Activated CD8-positive, alpha-beta memory T cell treated with anti-CD3 and anti-CD28 coated beads for 4 hours (primary cell): ENCODE data around the gene YLPM1.

Source experiments
- DNase-seq, 2 donors: peaks; one replicate each; pipeline ENCODE4 v3.0.0-alpha.2; 2020; ENCODE audit warnings: low read depth in 2 of 2

YLPM1 gene

DNA sequence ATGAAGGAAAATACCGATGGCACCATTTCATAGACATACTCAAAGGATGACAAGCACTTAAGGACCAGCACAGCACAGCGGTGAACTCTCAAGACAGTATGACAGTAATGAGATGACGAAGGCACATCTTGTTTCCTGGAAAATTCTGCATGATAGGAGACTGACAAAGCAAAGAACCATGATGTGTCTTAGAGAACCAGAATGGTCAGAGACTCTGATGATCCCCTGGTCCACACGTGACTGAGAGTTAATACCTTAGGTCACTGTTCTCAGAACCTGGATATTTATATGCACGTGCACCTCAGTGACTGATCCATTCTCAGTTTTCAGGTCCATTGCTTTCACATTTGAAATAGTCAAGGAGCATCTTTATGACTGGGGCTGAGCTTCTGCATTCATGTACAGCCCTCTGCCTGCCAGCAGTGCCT is 77.5 kb downstream of the YLPM1 start:
- no peak for DNase-seq

DNA sequence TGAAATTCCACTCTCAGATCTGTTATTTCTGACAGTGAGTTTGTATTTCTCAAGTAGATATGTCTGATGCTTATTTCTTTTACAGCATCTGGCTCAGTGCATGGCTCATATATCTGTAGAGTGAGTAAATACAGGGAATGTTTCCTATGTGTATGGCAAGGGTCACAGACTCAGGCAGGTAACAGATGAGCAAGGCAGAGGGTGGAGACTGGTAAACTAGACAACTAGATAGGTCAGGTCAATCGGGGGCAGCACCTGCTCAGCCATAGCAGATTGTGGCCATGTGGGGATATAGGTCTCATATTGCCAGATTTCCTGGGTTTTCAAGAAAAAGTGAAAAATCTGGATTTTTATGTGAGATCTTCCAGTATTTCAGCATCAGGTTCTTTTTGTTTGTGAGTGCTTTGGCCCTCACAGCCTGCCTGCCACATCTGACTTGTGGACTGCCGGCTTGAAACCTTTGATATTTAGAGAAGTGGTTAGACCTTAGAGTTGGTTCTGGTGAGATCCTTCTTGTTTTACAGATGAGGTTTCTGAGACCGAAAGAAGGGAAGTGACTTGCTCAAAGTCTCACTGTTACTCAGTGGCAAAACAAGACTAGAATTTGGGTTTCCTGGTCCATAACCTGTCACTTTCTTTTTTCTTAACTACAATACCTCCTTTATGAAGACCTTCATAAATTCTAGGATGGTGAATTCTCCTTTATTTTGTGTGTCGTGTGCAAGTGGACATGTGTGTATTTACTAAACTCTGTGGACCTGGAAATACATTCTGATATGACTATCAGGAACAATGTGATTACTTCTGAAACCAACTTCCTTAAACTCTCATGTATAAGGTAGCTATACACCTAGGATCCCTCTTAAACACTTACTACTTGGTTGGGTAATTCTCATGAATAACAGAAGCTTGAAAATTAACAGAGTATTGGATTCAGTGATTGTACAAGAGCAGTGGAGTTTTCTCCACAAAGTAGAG is 78.4 kb downstream of the YLPM1 start:
- no peak for DNase-seq

DNA sequence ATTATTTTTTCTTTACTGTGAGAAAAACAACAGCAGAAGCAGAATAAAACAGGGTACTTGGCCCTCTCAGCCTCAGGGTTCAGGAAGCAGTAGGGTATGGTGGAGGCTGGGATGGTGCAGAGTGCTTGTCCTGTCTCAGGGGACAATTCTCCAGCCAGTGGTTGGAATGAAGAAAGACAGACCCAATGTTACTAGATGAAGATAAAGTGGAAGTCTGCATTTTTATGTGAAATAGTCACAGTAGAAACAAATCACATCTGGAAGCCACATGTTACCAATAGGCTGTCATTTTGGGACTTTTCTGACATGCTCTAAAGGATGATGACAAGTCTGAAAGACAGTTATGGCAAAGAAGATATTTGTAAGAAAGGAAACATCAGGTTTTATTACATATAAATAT is 80.5 kb downstream of the YLPM1 start:
- no peak for DNase-seq

DNA sequence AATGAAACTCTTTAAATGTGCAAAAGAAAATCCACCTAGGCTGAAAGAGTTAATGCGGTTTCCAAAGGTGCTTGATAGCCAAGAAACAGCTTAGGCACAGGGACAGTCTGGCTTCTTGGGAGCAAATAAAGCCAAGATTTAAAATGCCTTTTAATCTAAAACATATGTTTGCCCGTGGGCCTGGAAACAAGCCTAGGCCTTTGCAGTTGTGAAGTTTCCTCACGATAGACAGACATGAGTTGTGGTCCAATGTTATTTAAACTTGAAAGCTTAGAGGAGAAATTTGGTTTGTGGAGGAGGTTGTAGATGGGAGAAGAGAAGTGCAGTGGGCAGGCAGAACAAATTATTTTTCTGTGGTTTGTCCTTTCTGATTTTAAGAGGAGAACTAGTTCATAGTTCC is 83.1 kb downstream of the YLPM1 start:
- DNase-seq: no peak

DNA sequence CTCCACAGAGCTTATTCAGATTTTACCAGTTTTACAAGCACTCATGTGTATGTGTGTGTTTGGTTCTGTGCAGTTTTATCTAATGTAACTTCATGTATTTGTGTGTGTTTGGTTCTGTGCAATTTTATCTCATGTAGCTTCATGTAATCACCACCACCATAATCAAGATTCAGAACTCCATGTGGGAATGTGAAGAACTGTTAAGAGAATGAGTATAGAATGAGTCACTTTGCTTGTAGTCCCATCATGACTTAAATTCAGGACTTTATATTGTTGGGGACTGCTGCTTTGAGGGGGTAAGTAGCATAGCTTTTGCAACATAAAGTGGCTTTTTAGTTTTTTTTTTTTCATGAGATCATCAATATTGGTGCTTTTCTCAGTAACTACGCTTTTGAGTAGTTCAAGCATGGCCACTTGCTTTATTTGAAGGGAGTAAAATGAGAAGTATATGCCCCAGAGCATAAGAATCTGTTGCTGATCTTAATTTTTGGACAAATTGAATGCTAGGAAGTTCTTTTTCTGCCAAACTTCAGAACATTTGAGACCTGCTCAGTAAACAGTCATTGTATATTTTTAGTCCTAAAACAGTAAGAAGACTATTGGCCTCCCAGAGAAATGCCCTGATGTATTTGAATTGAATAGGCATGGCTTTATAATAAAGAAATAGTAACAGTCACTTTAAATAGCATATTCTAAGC is 84.0 kb downstream of the YLPM1 start:
- DNase-seq: no peak

DNA sequence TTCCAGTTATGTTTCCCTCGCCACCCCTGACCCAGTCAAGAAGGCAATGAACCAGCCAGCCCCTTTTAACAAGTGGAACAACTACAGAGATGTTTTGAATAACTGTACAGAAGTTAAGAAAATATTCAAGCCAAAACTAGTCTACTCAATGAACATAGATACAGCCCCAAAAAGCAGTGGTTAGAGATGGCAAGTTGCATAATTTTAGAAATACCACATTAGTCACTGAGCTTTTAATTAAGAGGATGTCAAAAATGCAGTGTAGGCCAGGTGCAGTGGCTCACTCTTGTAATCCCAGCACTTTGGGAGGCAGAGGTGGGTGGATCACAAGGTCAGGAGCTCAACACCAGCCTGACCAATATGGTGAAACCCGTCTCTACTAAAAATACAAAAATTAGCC is 85.7 kb downstream of the YLPM1 start:
- no peak for DNase-seq

DNA sequence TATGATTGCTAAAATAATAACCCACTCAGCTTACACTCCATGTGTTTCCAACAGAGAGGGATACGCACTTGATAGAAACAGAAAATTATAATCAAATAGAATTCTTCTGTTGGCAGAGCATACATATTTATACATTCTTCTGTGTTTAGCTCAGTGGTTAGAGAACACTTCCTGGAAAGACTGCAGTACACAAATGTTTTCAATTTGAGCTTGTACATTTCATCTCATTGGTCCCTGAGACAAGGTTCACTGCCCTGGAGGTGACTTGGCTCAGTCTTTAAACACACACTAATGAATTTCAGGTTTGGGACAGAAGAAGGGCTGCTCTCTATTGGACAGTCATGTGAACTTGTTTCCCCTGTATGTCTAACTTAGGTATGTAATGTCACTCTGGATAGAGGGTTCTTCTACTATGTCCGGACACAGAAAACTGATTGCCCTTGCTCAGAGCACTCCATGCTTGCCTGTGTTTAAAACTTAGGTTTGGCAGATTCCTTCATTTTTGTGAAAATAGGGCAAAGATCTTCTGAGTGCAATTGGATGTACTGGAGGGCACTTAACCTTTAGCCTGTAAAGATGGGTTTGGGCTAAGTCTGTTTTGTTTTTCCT is 89.9 kb downstream of the YLPM1 start:
- no peak for DNase-seq

DNA sequence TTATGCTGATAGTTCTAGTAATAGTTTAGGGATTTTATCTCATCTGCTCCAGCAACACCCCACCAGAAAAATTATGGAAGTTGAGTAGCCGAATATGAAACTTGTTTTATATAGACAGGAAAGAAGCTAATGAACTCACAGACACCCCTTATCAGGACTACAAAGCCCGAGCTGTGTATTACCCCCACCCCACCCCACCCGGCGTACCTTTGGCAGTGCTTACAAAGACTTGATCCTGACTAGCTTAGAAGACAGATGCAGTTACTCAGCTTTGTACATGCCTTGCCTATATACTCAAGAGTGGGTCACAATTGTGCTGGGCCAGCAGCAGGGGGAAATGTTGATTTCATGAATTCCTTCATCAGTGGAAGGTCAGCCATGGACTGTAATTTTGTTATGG is 90.5 kb downstream of the YLPM1 start:
- no peak for DNase-seq

DNA sequence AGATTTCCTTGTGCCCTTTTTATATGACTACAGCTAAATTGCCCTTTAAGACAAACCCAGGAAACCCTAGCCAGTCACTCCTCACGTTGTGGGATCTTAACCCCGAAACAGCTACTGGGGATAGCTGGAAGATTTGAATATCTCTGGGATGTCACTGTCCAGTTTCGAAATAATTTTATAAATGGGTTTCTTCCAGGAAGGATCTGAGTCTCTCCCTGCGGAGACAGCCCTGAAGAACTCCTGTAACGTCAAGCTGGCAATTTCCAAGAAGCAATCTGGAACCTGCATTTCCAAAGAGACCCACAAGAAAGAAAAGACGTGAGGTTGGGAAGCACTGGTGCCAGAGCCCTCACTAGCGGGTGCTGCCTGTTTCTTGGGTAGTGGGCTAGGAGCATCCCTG is 91.9 kb downstream of the YLPM1 start:
- no peak for DNase-seq

DNA sequence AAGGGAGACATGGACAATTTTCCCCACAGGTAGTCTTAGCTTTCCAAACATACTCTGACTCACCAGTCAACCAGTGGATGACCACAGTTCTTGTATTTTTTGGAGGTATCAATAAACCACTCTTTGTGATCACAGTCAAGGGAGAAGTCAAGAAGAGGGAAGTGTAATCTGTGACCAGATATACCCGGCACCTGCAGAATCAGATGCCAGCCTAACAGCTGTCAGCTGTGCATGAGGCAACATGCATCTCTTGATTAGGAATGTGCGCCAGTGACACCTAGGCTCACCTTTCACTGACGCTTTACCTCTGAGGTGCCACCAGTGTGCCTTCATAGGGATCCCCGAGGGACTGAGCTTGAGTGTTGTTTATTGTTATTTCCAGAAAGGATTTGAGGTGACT is 92.8 kb downstream of the YLPM1 start:
- no peak for DNase-seq

DNA sequence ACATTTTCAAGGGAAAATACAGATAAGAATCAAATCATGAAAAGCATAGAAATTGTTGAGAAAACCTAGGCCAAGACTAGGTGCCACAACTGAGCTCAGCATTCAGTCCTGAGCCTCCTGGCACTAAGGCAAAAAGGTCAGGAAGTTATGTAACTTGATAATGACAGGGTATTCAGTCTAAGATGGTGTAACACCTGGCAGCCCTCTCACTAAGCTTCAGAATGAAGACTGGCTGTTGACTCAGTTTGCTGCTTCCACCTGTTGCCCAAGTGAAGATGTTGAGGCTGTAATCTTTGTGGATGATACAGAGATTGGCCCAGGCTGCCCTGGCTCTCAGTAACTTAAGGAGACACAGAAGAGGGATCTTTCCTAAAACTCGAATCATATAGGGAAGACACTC is 93.2 kb downstream of the YLPM1 start:
- DNase-seq: no peak

DNA sequence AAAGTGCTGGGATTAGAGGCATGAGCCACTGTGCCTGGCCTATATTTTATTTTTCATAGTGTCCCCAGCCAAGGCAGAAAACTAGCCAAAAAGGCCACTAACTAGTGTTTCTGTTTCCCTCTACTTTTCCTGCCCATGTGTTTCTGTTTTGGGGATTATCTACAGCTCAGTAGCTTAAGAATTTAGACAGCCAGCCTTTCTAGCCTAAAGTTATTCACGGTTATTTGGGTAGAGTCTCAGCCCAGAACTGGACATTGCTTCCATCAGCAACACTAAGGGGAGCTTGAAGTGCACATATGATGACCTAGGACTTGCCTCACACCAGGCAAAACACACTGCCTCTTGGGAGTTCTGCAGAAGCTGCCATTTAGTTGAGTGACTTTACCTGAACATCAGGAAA is 94.9 kb downstream of the YLPM1 start:
- DNase-seq: no peak

DNA sequence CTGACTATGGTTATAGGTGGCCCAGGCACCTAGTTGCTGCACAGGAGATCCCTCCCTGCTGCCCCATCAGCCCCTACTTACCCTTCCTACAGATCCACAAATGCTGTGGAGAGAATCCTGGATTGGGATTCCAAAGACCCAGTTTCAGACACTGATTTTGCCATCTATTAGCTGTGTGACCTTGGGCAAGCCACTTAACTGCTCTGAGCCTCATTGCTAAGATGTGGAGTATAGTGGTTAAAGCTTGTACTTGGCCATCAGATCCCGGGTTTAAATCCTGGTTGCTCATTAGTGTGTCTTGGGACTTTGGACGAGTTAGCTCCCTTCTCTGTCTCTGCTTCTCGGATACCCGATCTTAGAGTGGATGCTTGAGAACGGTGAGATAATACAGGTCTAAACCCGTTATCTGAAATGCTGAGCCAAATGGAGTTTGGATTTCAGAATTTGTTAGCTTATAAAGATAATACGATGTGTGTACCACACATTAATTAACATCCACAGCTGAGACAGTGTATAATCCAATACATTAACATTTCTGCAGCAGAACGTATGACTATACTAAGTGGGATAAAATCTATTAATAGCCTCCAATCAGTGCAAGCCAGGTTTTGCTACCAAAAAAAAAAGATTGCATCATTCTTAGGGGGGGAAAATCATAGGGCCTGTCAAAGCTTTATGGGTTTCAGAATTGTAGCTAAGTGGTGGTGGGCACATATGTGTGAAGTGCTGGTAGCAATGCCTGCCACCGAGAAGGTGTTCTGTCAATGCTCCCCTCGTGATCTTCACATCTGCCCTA is 96.8 kb downstream of the YLPM1 start:
- no peak for DNase-seq

DNA sequence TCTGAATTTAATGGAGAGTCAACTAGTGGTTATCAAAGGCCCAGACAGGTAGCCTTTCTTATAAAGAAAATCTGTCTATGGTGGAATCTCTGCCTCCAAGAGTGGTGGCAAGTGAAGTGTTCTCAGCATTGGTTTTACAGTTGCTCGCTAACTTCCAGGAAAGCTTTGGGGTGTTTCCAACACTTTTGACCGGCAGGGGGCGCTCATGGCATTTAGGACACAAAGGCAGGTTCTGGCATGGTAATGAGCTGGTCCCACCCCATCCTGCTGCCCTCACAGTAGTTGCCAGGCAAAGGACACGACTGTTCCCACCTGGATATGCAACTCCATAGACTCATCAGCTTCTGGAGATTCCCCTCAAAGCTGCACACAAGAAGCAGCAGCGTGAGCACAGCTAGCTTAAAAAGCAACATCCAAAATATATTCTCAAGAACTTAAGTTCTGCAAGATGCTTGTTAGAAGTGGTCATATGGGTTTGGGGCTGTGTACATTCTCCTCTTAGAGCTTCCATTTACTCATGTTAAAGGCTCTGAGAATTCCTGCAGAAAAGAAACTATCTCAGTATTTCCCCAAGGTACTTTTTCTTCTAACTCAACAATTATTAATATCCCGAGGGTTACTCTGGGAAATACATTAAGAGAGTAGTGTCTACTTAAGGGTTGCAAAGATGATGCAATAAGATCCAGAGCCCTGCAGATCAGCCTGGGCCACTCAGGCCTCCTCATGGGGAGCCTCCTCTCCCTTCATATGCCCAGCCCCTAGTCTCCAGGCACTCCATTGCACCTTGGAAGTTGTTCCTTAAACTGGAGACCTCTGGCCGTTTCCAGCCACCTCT is 98.0 kb downstream of the YLPM1 start:
- peak; percentile 79 to 85 for DNase-seq

DNA sequence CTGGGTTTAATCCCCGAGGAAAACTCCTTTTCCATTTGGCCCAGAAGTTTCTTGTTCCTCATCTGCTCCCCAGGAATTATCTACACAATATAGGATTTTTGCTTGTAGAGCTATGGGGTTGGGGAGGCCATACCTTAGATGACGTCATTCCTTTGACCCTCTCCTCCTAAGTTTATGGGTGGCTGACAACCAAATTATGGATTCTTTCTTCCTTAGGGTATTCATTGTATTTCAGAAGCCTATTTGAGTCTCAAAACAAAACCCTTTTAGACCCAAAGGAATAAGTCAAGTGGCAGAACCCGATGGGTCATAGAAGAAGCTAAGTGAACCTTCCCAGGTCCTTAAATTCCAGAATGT is 98.6 kb downstream of the YLPM1 start:
- DNase-seq: no peak

DNA sequence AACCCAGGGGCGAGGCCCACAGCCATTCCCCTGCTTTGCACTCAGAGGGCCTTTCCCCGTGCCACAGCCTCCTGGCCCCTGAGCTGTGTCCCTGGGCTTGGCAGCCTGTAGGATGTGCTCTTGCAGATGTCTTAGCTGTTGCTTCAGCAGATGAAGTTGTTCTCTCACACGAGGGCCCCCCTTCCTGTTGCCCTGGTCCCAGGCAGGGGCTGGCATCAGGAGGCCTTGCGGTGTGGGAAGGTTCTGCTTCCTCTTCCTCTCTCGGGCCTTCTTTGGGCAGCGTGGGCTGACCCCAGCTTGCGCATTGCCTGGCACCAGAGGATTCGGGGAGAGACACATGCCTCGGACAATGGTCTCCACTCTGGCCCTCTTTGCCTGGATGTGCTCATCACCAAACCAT is 100.2 kb downstream of the YLPM1 start:
- no peak for DNase-seq

DNA sequence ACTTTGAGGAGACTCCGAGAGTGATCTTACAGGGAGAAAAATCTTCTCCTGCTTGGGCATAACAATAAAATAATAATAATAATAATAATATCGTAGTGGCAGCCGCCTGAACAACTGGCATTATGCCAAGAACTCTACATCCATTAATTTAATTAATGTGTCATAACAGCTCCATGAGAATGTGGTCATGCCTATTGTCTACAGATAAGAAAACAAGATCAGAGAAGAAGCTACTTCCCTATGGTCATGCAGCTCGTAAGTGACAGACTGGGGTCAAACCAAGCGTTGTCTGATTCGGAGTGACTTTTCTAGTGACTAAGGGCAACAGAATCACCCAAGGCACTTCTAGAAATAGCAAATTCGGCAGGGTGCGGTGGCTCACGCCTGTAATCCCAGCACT is 101.1 kb downstream of the YLPM1 start:
- no peak for DNase-seq

DNA sequence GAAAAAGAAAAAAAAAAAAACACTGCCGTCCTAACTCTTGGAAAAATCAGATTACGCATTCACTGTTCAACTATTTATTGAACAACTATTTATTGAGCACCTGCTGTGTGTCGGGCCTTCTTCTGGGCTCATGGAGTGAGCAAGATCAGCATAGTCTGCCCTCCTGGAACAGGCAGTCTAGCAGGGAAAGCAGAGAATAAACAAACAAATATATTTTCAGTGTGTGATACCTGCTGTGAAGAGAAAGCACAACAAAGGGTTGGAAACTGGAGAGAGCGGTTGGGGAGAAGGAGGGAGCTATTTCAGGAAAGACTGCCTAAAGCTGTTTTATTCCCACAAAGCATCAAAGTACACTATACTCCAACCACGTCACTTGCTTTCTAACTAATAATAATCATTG is 102.0 kb downstream of the YLPM1 start:
- DNase-seq: no peak

DNA sequence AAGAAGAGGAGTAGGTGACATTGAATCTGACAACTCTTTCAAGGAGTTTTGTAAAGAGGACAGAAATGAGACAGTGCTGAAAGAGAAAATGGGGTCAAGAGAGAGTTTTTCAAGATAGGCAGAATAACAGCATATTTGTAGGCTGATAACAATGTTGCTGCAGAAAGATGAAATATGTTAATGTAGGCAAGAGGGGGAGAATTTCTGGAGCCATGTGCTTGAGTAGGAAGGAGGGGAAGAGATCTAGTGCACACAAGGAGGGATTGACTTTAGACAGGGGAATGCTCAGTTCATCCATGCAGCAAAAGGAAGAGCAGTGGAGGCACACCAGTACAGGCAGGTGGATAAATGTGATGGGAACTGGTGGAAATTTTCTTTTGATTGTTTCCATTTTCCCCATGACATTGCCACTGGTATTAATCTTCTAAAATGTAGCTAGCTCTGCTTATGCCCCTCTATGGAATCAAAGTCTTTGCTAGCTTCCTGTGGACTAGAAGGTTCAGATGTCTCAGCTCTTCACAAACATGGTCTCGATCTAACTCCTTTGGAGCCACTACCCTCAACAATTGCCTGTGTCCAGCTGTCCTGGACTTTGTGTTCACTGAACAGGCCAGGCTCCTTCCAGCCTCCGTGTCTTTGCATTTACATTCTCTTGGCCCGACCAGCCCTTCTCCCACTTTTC is 103.7 kb downstream of the YLPM1 start:
- no peak for DNase-seq

DNA sequence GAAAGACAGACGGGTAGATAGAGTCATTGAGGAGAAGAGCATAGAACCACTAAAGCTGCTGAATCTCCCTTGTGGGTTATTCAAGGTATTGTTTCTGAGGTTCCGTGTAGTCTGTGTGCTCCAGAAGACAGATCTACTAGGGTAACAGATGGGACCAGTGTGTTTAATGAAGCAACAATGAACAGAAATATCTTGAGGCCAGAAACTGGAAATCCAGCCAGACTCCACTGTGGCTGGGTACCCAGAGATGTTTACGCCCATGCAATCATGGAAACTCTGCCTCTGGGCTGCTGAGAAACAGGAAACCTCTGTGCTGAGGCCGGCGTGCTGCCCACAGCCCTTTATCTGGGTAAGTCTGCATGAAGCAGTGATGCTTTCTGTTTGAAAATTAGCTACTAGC is 104.6 kb downstream of the YLPM1 start:
- peak; percentile 16 to 43 for DNase-seq

DNA sequence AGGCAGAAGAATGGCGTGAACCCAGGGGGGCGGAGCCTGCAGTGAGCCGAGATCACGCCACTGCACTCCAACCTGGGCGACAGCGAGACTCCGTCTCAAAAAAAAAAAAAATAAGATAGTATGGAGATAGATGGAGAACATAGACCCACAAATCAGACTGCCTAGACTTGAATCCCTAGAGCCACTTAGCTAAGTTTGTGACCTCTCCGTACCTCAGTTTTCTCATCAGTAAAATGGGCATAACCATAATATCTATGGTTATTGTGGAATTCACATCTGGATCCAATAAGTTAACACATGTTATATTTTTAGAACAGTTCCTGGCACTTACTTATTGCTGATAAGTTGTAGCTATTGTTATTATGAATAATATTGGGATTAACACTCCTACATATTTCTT is 105.6 kb downstream of the YLPM1 start:
- no peak for DNase-seq
